ENCODE results near the gene LHFPL2.
"Not testable (repeated sequence)": the region's sequence is repeated elsewhere in the genome, so short reads cannot be mapped to it uniquely, and the experiment has no call there.

- not testable (repeated sequence) for TF ChIP-seq POLR2A (IDR thresholded peaks at IDR 0.05; ENCODE audit: extremely low read depth, insufficient read length); CTCF (IDR thresholded peaks at IDR 0.05; ENCODE audit: low read depth, low read length); MYC (IDR thresholded peaks at IDR 0.05; ENCODE audit: low read depth, low read length)
- TF ChIP-seq, protein P1, sequence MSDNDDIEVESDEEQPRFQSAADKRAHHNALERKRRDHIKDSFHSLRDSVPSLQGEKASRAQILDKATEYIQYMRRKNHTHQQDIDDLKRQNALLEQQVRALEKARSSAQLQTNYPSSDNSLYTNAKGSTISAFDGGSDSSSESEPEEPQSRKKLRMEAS (IDR thresholded peaks at IDR 0.05; ENCODE audit: low read depth, low read length), result not testable (repeated sequence)
Measured at GRCh38 chr5:78457507-78457906, 191.1 kb downstream of the LHFPL2 start.
